DMS53 (cell line): ENCODE results near the gene ZNF451.
A peak's percentile ranks its signal among the peaks of the same experiment; 100 is the strongest.
"Not testable (repeated sequence)": the region's sequence is repeated elsewhere in the genome, so short reads cannot be mapped to it uniquely, and the experiment has no call there.

Source experiments
- DNase-seq: peaks from one replicate; lab custom pipeline; 2025; lab: John Stamatoyannopoulos, UW

The ZNF451 gene

GRCh38 chr6:57089687-57090457, at the start of gene ZNF451:
ZNF451 (plus strand) TSS chr6:57090188; CDS start chr6:57090254, 66 bp downstream.
- DNase-seq: peak; percentile 99

- not testable (repeated sequence) for DNase-seq
These were observed 45.9 kb upstream of the ZNF451 start for GRCh38 chr6:57044061-57044460.

GRCh38 chr6:57044568-57044967, 45.4 kb upstream of the ZNF451 start:
- no peak for DNase-seq

- DNase-seq: peak; percentile 97
These were observed 43.4 kb upstream of the ZNF451 start, which contains the start of gene KIAA1586 for GRCh38 chr6:57046332-57047256. KIAA1586 (plus strand) TSS chr6:57046693; CDS start chr6:57046756, 63 bp downstream.

- not testable (repeated sequence) for DNase-seq
These were observed 42.8 kb upstream of the ZNF451 start for GRCh38 chr6:57047257-57047585.

- DNase-seq: not testable (repeated sequence)
These were observed 42.1 kb upstream of the ZNF451 start for GRCh38 chr6:57047859-57048258.

GRCh38 chr6:57048577-57048976, 41.4 kb upstream of the ZNF451 start:
- no peak for DNase-seq

- no peak for DNase-seq
These were observed 26.1 kb upstream of the ZNF451 start for GRCh38 chr6:57063847-57064246.

- DNase-seq: no peak
These were observed 25.2 kb upstream of the ZNF451 start for GRCh38 chr6:57064809-57065208.

- DNase-seq: no peak
These were observed 21.9 kb upstream of the ZNF451 start for GRCh38 chr6:57068061-57068460.

- DNase-seq: no peak
These were observed 20.8 kb upstream of the ZNF451 start for GRCh38 chr6:57069228-57069627.

- DNase-seq: no peak
These were observed 20.1 kb upstream of the ZNF451 start for GRCh38 chr6:57069920-57070331.

- DNase-seq: no peak
These were observed 17.9 kb upstream of the ZNF451 start for GRCh38 chr6:57072108-57072507.

GRCh38 chr6:57074383-57074782, 15.6 kb upstream of the ZNF451 start:
- DNase-seq: no peak

- DNase-seq: peak; percentile 15
These were observed 14.9 kb upstream of the ZNF451 start for GRCh38 chr6:57075092-57075491.

- DNase-seq: no peak
These were observed 11.3 kb upstream of the ZNF451 start for GRCh38 chr6:57078531-57079207.

GRCh38 chr6:57085471-57085870, 4.5 kb upstream of the ZNF451 start:
- no peak for DNase-seq

GRCh38 chr6:57086843-57087242, 3.1 kb upstream of the ZNF451 start:
- DNase-seq: no peak

- no peak for DNase-seq
These were observed 2.1 kb upstream of the ZNF451 start for GRCh38 chr6:57087916-57088315.

- DNase-seq: no peak
These were observed 723 bp upstream of the ZNF451 start for GRCh38 chr6:57089265-57089664.

GRCh38 chr6:57090458-57091067, 575 bp downstream of the ZNF451 start:
- DNase-seq: not testable (repeated sequence)

GRCh38 chr6:57091375-57091774, 1.4 kb downstream of the ZNF451 start:
- DNase-seq: not testable (repeated sequence)
